ENCODE results near the gene ZNF771. TPM values are rescaled to one million over a fixed set of nuclear protein-coding genes. Genes with fewer than 3 reads are reported as not detected.
A peak's percentile ranks its signal among the peaks of the same experiment; 100 is the strongest.

Gene ZNF771
- polyA plus RNA-seq, 1 experiment: 9.3 TPM

GRCh38 chr16:30421010-30421409 lies 13.6 kb downstream of the ZNF771 start:
- no peak for TF ChIP-seq CTCF (IDR thresholded peaks at IDR 0.05; ENCODE audit: low read depth, low read length)
- no peaks in the 10 kb centered on the region for H3K9me3 ChIP-seq (ENCODE audit: control insufficient read depth, insufficient read depth, low read length)
- ChIA-PET POLR2A (no interaction called here), CTCF (interaction anchor here (0.8 to 1.0 kb wide), 2 partner anchors 12 to 115 kb away, joined by 3 to 4 read pairs; no protein-coding TSS in a partner anchor)
- H3K4me3 ChIP-seq (ENCODE audit: low read depth, low read length): no peak overlapping the region
- DNase-seq (ENCODE audit: low read depth, low spot score): no peak
- H3K27me3 ChIP-seq (ENCODE audit: control insufficient read depth, insufficient read depth, low read length): no peaks in the 10 kb centered on the region
- H3K27ac ChIP-seq (ENCODE audit: low read depth, low read length): no peak overlapping the region

GRCh38 chr16:30428055-30428454 lies 20.6 kb downstream of the ZNF771 start:
- CTCF ChIA-PET: no interaction called here
- Histone ChIP-seq H3K4me3 (ENCODE audit: low read depth, low read length) (no peak overlapping the region), H3K27ac (ENCODE audit: low read depth, low read length) (no peak overlapping the region), H3K9me3 (ENCODE audit: control insufficient read depth, insufficient read depth, low read length) (no peaks in the 10 kb centered on the region), H3K27me3 (ENCODE audit: control insufficient read depth, insufficient read depth, low read length) (no peaks in the 10 kb centered on the region)
- POLR2A ChIA-PET: no interaction called here
- no peak for TF ChIP-seq CTCF (IDR thresholded peaks at IDR 0.05; ENCODE audit: low read depth, low read length)
- DNase-seq (ENCODE audit: low read depth, low spot score): no peak

GRCh38 chr16:30429418-30429677 lies 21.9 kb downstream of the ZNF771 start:
- Histone ChIP-seq H3K27ac (ENCODE audit: low read depth, low read length) (no peak overlapping the region), H3K4me3 (ENCODE audit: low read depth, low read length) (peak overlapping the region; percentile 93), H3K9me3 (ENCODE audit: control insufficient read depth, insufficient read depth, low read length) (no peaks in the 10 kb centered on the region), H3K27me3 (ENCODE audit: control insufficient read depth, insufficient read depth, low read length) (no peaks in the 10 kb centered on the region)
- CTCF ChIA-PET: interaction anchor here (0.6 to 2.5 kb wide), 23 partner anchors 9 to 305 kb away, joined by 3 to 12 read pairs (median 4); partner anchors contain the start of genes PRR14 and SEPHS2
- TF ChIP-seq CTCF (IDR thresholded peaks at IDR 0.05; ENCODE audit: low read depth, low read length): no peak
- POLR2A ChIA-PET: interaction anchor here (0.5 to 1.6 kb wide), 4 partner anchors 11 to 181 kb away, joined by 3 to 11 read pairs (median 6); partner anchors contain the start of gene ZNF689
- no peak for DNase-seq (ENCODE audit: low read depth, low spot score)

- CTCF ChIA-PET: interaction anchor here (0.6 to 2.5 kb wide), 22 partner anchors 9 to 306 kb away, joined by 3 to 12 read pairs (median 4); partner anchors contain the start of genes PRR14 and SEPHS2
- TF ChIP-seq CTCF (IDR thresholded peaks at IDR 0.05; ENCODE audit: low read depth, low read length): peak; percentile 71
- H3K9me3 ChIP-seq (ENCODE audit: control insufficient read depth, insufficient read depth, low read length): no peaks in the 10 kb centered on the region
- H3K4me3 ChIP-seq (ENCODE audit: low read depth, low read length): peak within 1 kb of the TSS; percentile 93
- POLR2A ChIA-PET: interaction anchor here (0.5 to 1.6 kb wide), 5 partner anchors 12 to 180 kb away, joined by 3 to 11 read pairs (median 8); partner anchors contain the start of gene ZNF689
- peak; percentile 91 for DNase-seq (ENCODE audit: low read depth, low spot score)
- no peaks in the 10 kb centered on the region for H3K27me3 ChIP-seq (ENCODE audit: control insufficient read depth, insufficient read depth, low read length)
- H3K27ac ChIP-seq (ENCODE audit: low read depth, low read length): no peak within 1 kb of the TSS
These were observed 22.4 kb downstream of the ZNF771 start, which contains the start of gene DCTPP1 for GRCh38 chr16:30429678-30430427. DCTPP1 (minus strand) TSS chr16:30430030; CDS start chr16:30429980, 50 bp downstream.

GRCh38 chr16:30430428-30430970 lies 23.1 kb downstream of the ZNF771 start:
- POLR2A ChIA-PET: interaction anchor here (0.5 to 1.6 kb wide), 5 partner anchors 13 to 204 kb away, joined by 3 to 9 read pairs (median 6); partner anchors contain the start of gene ZNF689
- Histone ChIP-seq H3K9me3 (ENCODE audit: control insufficient read depth, insufficient read depth, low read length) (no peaks in the 10 kb centered on the region), H3K27ac (ENCODE audit: low read depth, low read length) (no peak overlapping the region), H3K4me3 (ENCODE audit: low read depth, low read length) (peak overlapping the region; percentile 93), H3K27me3 (ENCODE audit: control insufficient read depth, insufficient read depth, low read length) (no peaks in the 10 kb centered on the region)
- no peak for TF ChIP-seq CTCF (IDR thresholded peaks at IDR 0.05; ENCODE audit: low read depth, low read length)
- DNase-seq (ENCODE audit: low read depth, low spot score): no peak
- CTCF ChIA-PET: interaction anchor here (0.6 to 2.5 kb wide), 17 partner anchors 10 to 462 kb away, joined by 3 to 12 read pairs (median 4); partner anchors contain the start of gene SEPHS2

All from AG04450 (cell line).